ENCODE results near the gene LSG1.

- TF ChIP-seq CTCF (conservative IDR thresholded peaks at IDR 0.05 in 1 of 2, IDR thresholded peaks at IDR 0.05 in 1 of 2; ENCODE audit: extremely low read depth in 1 of 2, insufficient read depth in 1 of 2, low read depth in 1 of 2, low read length in 2 of 2) (no peak), EZH2 (IDR thresholded peaks at IDR 0.05; ENCODE audit: borderline replicate concordance, low read length) (no peak)
Measured at GRCh38 chr3:194672876-194673275, 885 bp upstream of the LSG1 start.

Data from mammary epithelial cell (primary cell).